HG02943 (cell line): ENCODE results near the gene GAL3ST2.
"Not testable (repeated sequence)": the region's sequence is repeated elsewhere in the genome, so short reads cannot be mapped to it uniquely, and the experiment has no call there.

Experiments used
- ATAC-seq: cut with Tn5 transposase; IDR thresholded peaks from one replicate; pipeline ENCODE4 v1.9.1; 2021; ENCODE audit warnings: mild to moderate bottlenecking, low read depth, moderate library complexity; ENCODE audit not compliant: unreplicated experiment

The GAL3ST2 gene

GRCh38 chr2:241767464-241768250 lies 9.0 kb upstream of the GAL3ST2 start:
- ATAC-seq, result no peak

GRCh38 chr2:241768251-241768711 lies 8.3 kb upstream of the GAL3ST2 start:
- ATAC-seq, result no peak

- no peak for ATAC-seq
Observed at GRCh38 chr2:241768850-241769249, 7.8 kb upstream of the GAL3ST2 start.

- ATAC-seq, result no peak
Observed at GRCh38 chr2:241769819-241770184, 6.8 kb upstream of the GAL3ST2 start.

- no peak for ATAC-seq
Observed at GRCh38 chr2:241770185-241770935, 6.3 kb upstream of the GAL3ST2 start.

GRCh38 chr2:241770936-241771285 lies 5.7 kb upstream of the GAL3ST2 start:
- ATAC-seq, result no peak

- ATAC-seq, result no peak
Observed at GRCh38 chr2:241771286-241772062, 5.1 kb upstream of the GAL3ST2 start.

- ATAC-seq, result no peak
Observed at GRCh38 chr2:241772063-241772499, 4.5 kb upstream of the GAL3ST2 start.

GRCh38 chr2:241773511-241774418 lies 2.9 kb upstream of the GAL3ST2 start:
- no peak for ATAC-seq

GRCh38 chr2:241774419-241775222 lies 2.0 kb upstream of the GAL3ST2 start:
- no peak for ATAC-seq

GRCh38 chr2:241775223-241776177 lies 1.1 kb upstream of the GAL3ST2 start:
- ATAC-seq, result no peak

- no peak for ATAC-seq
Observed at GRCh38 chr2:241777170-241777685, 606 bp downstream of the GAL3ST2 start.

GRCh38 chr2:241777686-241778627 lies 1.3 kb downstream of the GAL3ST2 start:
- ATAC-seq, result no peak

GRCh38 chr2:241780939-241781569 lies 4.4 kb downstream of the GAL3ST2 start:
- no peak for ATAC-seq

- ATAC-seq, result not testable (repeated sequence)
Observed at GRCh38 chr2:241782053-241782452, 5.4 kb downstream of the GAL3ST2 start.

- no peak for ATAC-seq
Observed at GRCh38 chr2:241788135-241788534, 11.5 kb downstream of the GAL3ST2 start.
